AG04449 (cell line): Measurements from ENCODE around the gene SEMA5A.

Source experiments
- CTCF ChIA-PET: fragments of 350-600 bp; formaldehyde crosslinking; extraction: SDS; loops from one replicate; lab custom pipeline; 2021; ENCODE audit warnings: antibody characterized with exemption; lab: Yijun Ruan, JAX
- POLR2A ChIA-PET: fragments of 400-600, 350-600 bp; formaldehyde crosslinking; extraction: SDS; loops from one replicate; lab custom pipeline; 2020; ENCODE audit warnings: antibody characterized with exemption, inconsistent platforms; lab: Yijun Ruan, JAX
- DNase-seq: peaks from one replicate; pipeline ENCODE4 v3.0.0-alpha.2; 2010; ENCODE audit warnings: low read depth, low spot score
- H3K4me3 ChIP-seq: 2 replicates; pipeline ENCODE4 v1.5.1; 2011; ENCODE audit warnings: low read depth, mild to moderate bottlenecking, control low read depth, low read length
- CTCF ChIP-seq: IDR thresholded peaks from one replicate; pipeline ENCODE4 v1.5.1; 2011; ENCODE audit warnings: mild to moderate bottlenecking, moderate library complexity, low read length, control low read depth, inconsistent platforms; ENCODE audit not compliant: insufficient read depth; ENCODE audit errors: missing control alignments

The SEMA5A gene

GRCh38 chr5:9202636-9203035 lies 343.2 kb downstream of the SEMA5A start:
- H3K4me3 ChIP-seq = no peak overlapping the region
- no peak for TF ChIP-seq CTCF
- POLR2A ChIA-PET = no interaction called here
- CTCF ChIA-PET = interaction anchor here (2.0 kb wide), 1 partner anchor 46 kb away, joined by 10 read pairs; no protein-coding TSS in a partner anchor
- no peak for DNase-seq

DNA sequence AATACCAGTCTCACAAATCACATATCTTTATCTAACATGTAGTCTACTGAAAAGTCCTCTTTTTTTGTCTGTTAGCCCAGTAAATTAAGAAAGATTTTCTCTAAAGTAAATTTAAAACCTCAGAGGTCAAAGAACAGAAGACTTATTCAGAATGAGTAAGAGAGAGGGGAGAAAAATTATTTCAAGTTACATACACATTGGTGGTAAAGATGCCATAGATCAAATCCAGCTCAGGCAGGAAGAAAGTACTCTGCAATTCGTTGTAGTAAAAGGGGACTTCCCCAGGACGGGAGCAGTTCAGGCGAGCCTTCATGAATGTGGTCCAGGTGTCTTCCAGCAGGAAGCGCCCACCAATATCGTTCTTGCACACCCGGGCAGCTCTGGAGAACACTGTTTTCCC lies 344.1 kb downstream of the SEMA5A start:
- DNase-seq = no peak
- POLR2A ChIA-PET = no interaction called here
- CTCF ChIA-PET = interaction anchor here (0.8 to 2.0 kb wide), 3 partner anchors 45 to 359 kb away, joined by 3 to 10 read pairs (median 3); no protein-coding TSS in a partner anchor
- no peak overlapping the region for H3K4me3 ChIP-seq
- no peak for TF ChIP-seq CTCF

DNA sequence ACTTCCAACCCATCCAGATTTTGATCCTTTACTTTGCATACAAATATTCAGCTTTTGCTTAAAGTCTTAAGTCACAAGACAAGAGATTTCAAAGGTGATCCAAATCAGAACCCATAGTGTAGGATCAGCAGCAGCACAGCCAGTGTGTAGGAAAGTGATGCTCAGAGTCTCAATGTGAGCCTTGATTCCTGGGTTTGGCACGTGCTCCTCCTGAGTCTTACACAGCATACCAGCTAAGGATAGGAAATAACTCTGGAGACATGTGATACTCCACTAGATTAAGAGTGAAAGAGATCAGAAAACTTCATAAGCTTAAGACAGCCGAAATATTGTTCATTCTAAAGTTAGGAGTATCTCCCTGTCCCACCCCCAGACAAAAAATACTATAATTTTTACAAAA lies 344.9 kb downstream of the SEMA5A start:
- DNase-seq = no peak
- POLR2A ChIA-PET = no interaction called here
- no peak overlapping the region for H3K4me3 ChIP-seq
- CTCF ChIA-PET = interaction anchor here (0.8 to 2.0 kb wide), 3 partner anchors 44 to 358 kb away, joined by 3 to 10 read pairs (median 3); no protein-coding TSS in a partner anchor
- TF ChIP-seq CTCF = no peak

DNA sequence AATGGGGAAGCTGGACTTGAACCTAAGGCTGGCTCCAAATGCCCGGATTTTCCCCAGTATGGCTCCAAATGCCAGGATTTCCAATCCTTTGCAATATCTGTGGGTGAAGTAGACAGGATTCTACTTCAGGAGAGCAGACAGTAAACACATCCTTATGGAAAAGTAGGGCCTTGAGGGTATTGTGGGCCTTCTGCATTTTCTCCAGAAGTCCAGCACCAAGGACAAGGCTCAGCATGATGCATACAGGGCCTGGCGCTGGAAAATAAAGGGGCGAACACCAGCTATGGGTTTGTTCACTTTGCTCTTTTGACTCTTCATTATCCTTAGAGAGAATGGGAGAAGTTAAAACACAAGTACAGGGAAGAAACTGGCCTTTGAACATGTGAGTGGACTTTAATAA lies 347.5 kb downstream of the SEMA5A start:
- CTCF ChIA-PET = interaction anchor here (1.1 kb wide), 2 partner anchors 42 to 1270 kb away, joined by 3 to 4 read pairs; no protein-coding TSS in a partner anchor
- POLR2A ChIA-PET = no interaction called here
- DNase-seq = no peak
- H3K4me3 ChIP-seq = no peak overlapping the region
- TF ChIP-seq CTCF = no peak

DNA sequence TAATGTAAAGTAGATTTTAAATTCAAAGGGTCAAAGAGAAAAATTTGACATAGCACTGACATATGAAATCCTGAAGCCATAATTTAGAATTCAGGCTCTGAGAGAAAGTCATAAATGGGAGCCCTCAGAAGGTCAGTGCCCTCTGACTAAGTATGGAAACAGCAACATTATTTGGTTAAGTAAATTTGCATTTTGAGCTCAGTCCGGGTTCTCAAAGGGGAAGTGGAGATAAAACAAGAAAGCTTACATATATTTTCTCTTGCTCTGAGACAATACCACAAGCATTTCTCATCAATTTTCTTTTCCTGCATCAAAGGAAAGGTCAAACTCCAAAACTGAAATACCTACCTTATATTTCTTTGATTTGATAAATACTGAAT lies 348.0 kb downstream of the SEMA5A start:
- no peak for DNase-seq
- ChIA-PET POLR2A (no interaction called here), CTCF (interaction anchor here (1.1 kb wide), 1 partner anchor 42 kb away, joined by 4 read pairs; no protein-coding TSS in a partner anchor)
- TF ChIP-seq CTCF = no peak
- no peak overlapping the region for H3K4me3 ChIP-seq

- no peak for TF ChIP-seq CTCF
- POLR2A ChIA-PET = no interaction called here
- CTCF ChIA-PET = interaction anchor here (1.1 to 2.9 kb wide), 6 partner anchors 11 to 1271 kb away, joined by 3 to 9 read pairs (median 4); no protein-coding TSS in a partner anchor
- no peak overlapping the region for H3K4me3 ChIP-seq
- DNase-seq = no peak
Observed at GRCh38 chr5:9196403-9197227, 349.3 kb downstream of the SEMA5A start.
